Sigmoid colon (tissue), 7 donors: ENCODE results near the gene RANBP1. TPM values are rescaled to one million over a fixed set of nuclear protein-coding genes. Genes with fewer than 3 reads are reported as not detected.

Experiments
- DNase-seq: peaks from one replicate; pipeline ENCODE4 v3.0.0-alpha.2; 2019
- H3K27ac ChIP-seq, 4 donors: fragments of 200-600 bp; sonication (generic); one replicate each; pipeline ENCODE4 v1.5.1; 2016 to 2019; ENCODE audit warnings: mild to moderate bottlenecking in 1 of 4
- H3K27me3 ChIP-seq, 3 donors: fragments of 200-600 bp; sonication (generic); one replicate each; pipeline ENCODE4 v1.5.1; 2019; ENCODE audit warnings: mild to moderate bottlenecking in 1 of 3
- H3K36me3 ChIP-seq, 4 donors: fragments of 200-600 bp; sonication (generic); one replicate each; pipeline ENCODE4 v1.5.1; 2016 to 2019
- H3K4me1 ChIP-seq, 4 donors: fragments of 200-600 bp; sonication (generic); one replicate each; pipeline ENCODE4 v1.5.1; 2017 to 2019
- H3K4me3 ChIP-seq, 4 donors: fragments of 200-600 bp; sonication (generic); one replicate each; pipeline ENCODE4 v1.5.1; 2017 to 2019; ENCODE audit warnings: mild to moderate bottlenecking in 2 of 4, moderate library complexity in 1 of 4
- H3K9me3 ChIP-seq, 4 donors: fragments of 200-600 bp in 3 of 4; sonication (generic) in 3 of 4; one replicate each; pipeline versions ENCODE4 v1.5.1 to v1.6.1; 2013 to 2019
- CTCF ChIP-seq, 4 experiments: fragments of 450-650 bp in 3 of 4; fragments of 200-600 bp in 1 of 4; IDR thresholded peaks; one replicate each; pipeline ENCODE4 v1.5.1; 2016 to 2019; ENCODE audit warnings: antibody characterized with exemption in 4 of 4, mild to moderate bottlenecking in 3 of 4, moderate library complexity in 2 of 4
- EP300 ChIP-seq, 4 donors: sonication (generic); formaldehyde crosslinking; IDR thresholded peaks; one replicate each; pipeline ENCODE4 v1.6.1; 2017; ENCODE audit warnings: antibody characterized with exemption in 4 of 4
- POLR2A ChIP-seq, 2 donors: fragments of 450-650 bp; IDR thresholded peaks; one replicate each; pipeline ENCODE4 v1.6.1; 2016; ENCODE audit warnings: antibody characterized with exemption in 2 of 2, mild to moderate bottlenecking in 2 of 2, moderate library complexity in 2 of 2
- POLR2AphosphoS5 ChIP-seq, 4 donors: sonication (generic); formaldehyde crosslinking; IDR thresholded peaks; one replicate each; pipeline ENCODE4 v1.6.1; 2017; ENCODE audit warnings: antibody characterized with exemption in 4 of 4
- WGBS, 2 donors: extraction: QIAGEN DNeasy Blood & Tissue Kit; methylation state at CpG; one replicate each; pipeline ENCODE4 v1.1.7; 2013; 5-methylcytosine and 5-hydroxymethylcytosine counted together
- intact Hi-C: fragments of 100-400 bp; cut with DNase I; formaldehyde crosslinking; loops from one replicate; pipeline ENCODE4 v1.15.1; 2023
- polyA plus RNA-seq, 3 donors: library from polyadenylated mRNA; stranded (reverse); fragments of 200-250 nt; gene quantifications; one replicate each; pipeline ENCODE4 v1.2.3, GENCODE V29; 2013
- total RNA-seq, 4 donors: library from RNA; depleted of rRNA; stranded (reverse); fragments of >200 nt; gene quantifications; one replicate each; pipeline ENCODE4 v1.1.0, GENCODE V29; 2016
- donor health status: healthy with polysubstance abuse.
- donor health status: Bipolar disorder and iron deficiency.
- donor health status: healthy.

RANBP1 gene
- total and polyA plus RNA-seq, 7 donors = 67.9 to 194 (median 154) TPM

GRCh38 chr22:20133930-20134549 lies 18.1 kb downstream of the RANBP1 start:
- Histone ChIP-seq H3K9me3 (no peaks in the 10 kb centered on the region), H3K4me3 (no peak overlapping the region), H3K27me3 (no peaks in the 10 kb centered on the region), H3K27ac (no peak overlapping the region), H3K4me1 (peaks cover 0 to 76% (median 69%) of the 10 kb centered on the region in 4 donors), H3K36me3 (no peaks in the 10 kb centered on the region)
- intact Hi-C loops = loop anchor here (5.0 to 10.0 kb wide), 3 partner anchors 52 to 279 kb away; partner anchors contain the start of genes DGCR8, GNB1L, RTL10 and TANGO2
- TF ChIP-seq EP300 (IDR thresholded peaks at IDR 0.05) (no peak), POLR2A (IDR thresholded peaks at IDR 0.05) (no peak), POLR2AphosphoS5 (IDR thresholded peaks at IDR 0.05) (no peak), CTCF (IDR thresholded peaks at IDR 0.05) (no peak)
- DNase-seq = no peak
- WGBS, 2 donors = 69 to 87% methylated on average over 12 of the region's 12 CpGs

- intact Hi-C loops = loop anchor here (10.0 kb wide), 1 partner anchor 280 kb away; the partner anchor contains the start of genes GNB1L and RTL10
- DNase-seq = no peak
- Histone ChIP-seq H3K9me3 (no peaks in the 10 kb centered on the region), H3K4me3 (no peak overlapping the region), H3K36me3 (peaks cover 0 to 11% (median 0%) of the 10 kb centered on the region in 4 donors), H3K27me3 (no peaks in the 10 kb centered on the region), H3K4me1 (peaks cover 0 to 74% (median 68%) of the 10 kb centered on the region in 4 donors), H3K27ac (no peak overlapping the region)
- WGBS, 2 donors = 58 to 80% methylated on average over 4 of the region's 4 CpGs
- no peak for TF ChIP-seq EP300 (IDR thresholded peaks at IDR 0.05)
- no peak for TF ChIP-seq POLR2AphosphoS5 (IDR thresholded peaks at IDR 0.05)
- no peak for TF ChIP-seq POLR2A (IDR thresholded peaks at IDR 0.05)
- TF ChIP-seq CTCF (IDR thresholded peaks at IDR 0.05) = no peak
These were observed 19.4 kb downstream of the RANBP1 start for GRCh38 chr22:20135265-20135664.

- no peaks in the 10 kb centered on the region for H3K27me3 ChIP-seq
- peaks cover 0 to 14% (median 0%) of the 10 kb centered on the region in 4 donors for H3K36me3 ChIP-seq
- H3K9me3 ChIP-seq = no peaks in the 10 kb centered on the region
- intact Hi-C loops = loop anchor here (10.0 kb wide), 1 partner anchor 281 kb away; the partner anchor contains the start of genes GNB1L and RTL10
- 86 to 89% methylated on average over 25 of the region's 25 CpGs for WGBS, 2 donors
- no peak overlapping the region for H3K4me3 ChIP-seq
- H3K27ac ChIP-seq = no peak overlapping the region
- no peak for DNase-seq
- peaks cover 0 to 67% (median 62%) of the 10 kb centered on the region in 4 donors for H3K4me1 ChIP-seq
- TF ChIP-seq POLR2A (IDR thresholded peaks at IDR 0.05) = no peak
- TF ChIP-seq EP300 (IDR thresholded peaks at IDR 0.05) = no peak
- TF ChIP-seq CTCF (IDR thresholded peaks at IDR 0.05) = no peak
- no peak for TF ChIP-seq POLR2AphosphoS5 (IDR thresholded peaks at IDR 0.05)
These were observed 20.1 kb downstream of the RANBP1 start for GRCh38 chr22:20135806-20136602.

- Histone ChIP-seq H3K27me3 (no peaks in the 10 kb centered on the region), H3K27ac (no peak overlapping the region), H3K36me3 (peaks cover 0 to 14% (median 0%) of the 10 kb centered on the region in 4 donors), H3K4me3 (no peak overlapping the region), H3K9me3 (no peaks in the 10 kb centered on the region), H3K4me1 (peaks cover 0 to 67% (median 62%) of the 10 kb centered on the region in 4 donors)
- intact Hi-C loops = loop anchor here (10.0 kb wide), 1 partner anchor 282 kb away; the partner anchor contains the start of genes GNB1L and RTL10
- TF ChIP-seq CTCF (IDR thresholded peaks at IDR 0.05) = no peak
- no peak for TF ChIP-seq POLR2AphosphoS5 (IDR thresholded peaks at IDR 0.05)
- TF ChIP-seq EP300 (IDR thresholded peaks at IDR 0.05) = no peak
- TF ChIP-seq POLR2A (IDR thresholded peaks at IDR 0.05) = no peak
- DNase-seq = no peak
- WGBS, 2 donors = 97% methylated on average over 5 of the region's 5 CpGs
These were observed 20.6 kb downstream of the RANBP1 start for GRCh38 chr22:20136603-20136873.
